ENCODE results near the gene ATG2B. TPM values are rescaled to one million over a fixed set of nuclear protein-coding genes. Genes with fewer than 3 reads are reported as not detected.
A peak's percentile ranks its signal among the peaks of the same experiment; 100 is the strongest.

The ATG2B gene, protein sequence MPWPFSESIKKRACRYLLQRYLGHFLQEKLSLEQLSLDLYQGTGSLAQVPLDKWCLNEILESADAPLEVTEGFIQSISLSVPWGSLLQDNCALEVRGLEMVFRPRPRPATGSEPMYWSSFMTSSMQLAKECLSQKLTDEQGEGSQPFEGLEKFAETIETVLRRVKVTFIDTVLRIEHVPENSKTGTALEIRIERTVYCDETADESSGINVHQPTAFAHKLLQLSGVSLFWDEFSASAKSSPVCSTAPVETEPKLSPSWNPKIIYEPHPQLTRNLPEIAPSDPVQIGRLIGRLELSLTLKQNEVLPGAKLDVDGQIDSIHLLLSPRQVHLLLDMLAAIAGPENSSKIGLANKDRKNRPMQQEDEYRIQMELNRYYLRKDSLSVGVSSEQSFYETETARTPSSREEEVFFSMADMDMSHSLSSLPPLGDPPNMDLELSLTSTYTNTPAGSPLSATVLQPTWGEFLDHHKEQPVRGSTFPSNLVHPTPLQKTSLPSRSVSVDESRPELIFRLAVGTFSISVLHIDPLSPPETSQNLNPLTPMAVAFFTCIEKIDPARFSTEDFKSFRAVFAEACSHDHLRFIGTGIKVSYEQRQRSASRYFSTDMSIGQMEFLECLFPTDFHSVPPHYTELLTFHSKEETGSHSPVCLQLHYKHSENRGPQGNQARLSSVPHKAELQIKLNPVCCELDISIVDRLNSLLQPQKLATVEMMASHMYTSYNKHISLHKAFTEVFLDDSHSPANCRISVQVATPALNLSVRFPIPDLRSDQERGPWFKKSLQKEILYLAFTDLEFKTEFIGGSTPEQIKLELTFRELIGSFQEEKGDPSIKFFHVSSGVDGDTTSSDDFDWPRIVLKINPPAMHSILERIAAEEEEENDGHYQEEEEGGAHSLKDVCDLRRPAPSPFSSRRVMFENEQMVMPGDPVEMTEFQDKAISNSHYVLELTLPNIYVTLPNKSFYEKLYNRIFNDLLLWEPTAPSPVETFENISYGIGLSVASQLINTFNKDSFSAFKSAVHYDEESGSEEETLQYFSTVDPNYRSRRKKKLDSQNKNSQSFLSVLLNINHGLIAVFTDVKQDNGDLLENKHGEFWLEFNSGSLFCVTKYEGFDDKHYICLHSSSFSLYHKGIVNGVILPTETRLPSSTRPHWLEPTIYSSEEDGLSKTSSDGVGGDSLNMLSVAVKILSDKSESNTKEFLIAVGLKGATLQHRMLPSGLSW (N-terminal part only)
- 6.9 TPM for polyA plus RNA-seq (2013, experiment 1 of 2)
- polyA plus RNA-seq (2013, experiment 2 of 2) = 7.0 TPM

DNA sequence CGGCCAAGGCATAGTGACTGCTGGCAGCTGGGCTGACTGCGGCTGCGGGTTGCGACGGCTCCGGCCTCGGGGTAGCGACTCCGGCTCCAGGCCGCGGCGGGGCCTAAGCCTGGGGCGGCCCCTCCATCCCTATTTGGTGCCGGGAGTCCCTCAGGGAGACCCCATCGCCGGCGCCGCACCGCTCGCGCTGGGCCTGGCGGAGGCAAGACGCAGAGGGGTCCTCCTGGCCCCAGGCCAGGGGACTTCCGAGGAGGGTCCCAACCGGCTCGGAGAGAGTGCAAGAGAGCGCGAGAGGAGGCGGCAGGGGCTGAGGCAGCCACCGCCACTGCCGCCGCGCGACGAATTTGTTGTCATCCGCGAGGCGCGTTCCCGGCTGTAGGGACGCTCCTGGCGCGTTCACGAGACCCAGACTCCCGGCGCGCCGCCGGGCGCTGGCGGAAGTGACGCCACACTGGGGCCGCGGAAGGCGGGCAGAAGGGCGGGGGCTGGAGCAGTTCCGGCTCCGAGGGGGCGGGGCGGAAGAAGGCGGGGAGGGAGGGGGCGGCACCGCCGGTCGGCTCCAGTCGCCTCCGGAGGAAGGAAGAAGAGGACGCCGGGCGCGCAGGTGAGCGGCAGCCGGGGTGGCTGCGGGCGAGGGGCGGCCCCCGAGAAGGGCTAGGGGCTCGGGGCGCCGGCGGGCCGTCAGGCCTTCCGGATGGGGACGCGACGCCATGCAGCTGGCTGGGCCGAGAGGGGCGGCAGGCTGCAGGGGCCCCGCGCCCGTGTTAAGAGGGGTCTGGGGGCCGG, at the start of gene ATG2B, which contains the start of gene GSKIP:
ATG2B (minus strand) TSS at position 377 of the 786 bp plus-strand sequence; CDS start at position 12, 365 bp downstream.
GSKIP (plus strand) TSS at position 562 of the 786 bp plus-strand sequence. CDS start 18,722 bp downstream, outside the sequence.
- peak within 1 kb of the TSS; percentile 87 for H3K4me2 ChIP-seq (ENCODE audit: insufficient read depth, low read length, poor library complexity, severe bottlenecking)
- peaks cover 3 to 11% of the 10 kb centered on the region in 2 donors for H3K4me1 ChIP-seq (ENCODE audit: control insufficient read depth in 2 of 2, insufficient read depth in 1 of 2, low read depth in 1 of 2, low read length in 2 of 2)
- no peak within 1 kb of the TSS for H3K4ac ChIP-seq (ENCODE audit: low read length)
- peak; percentile 96 for DNase-seq (ENCODE audit: low spot score)
- H3K14ac ChIP-seq (ENCODE audit: low read length) = peak within 1 kb of the TSS; percentile 63
- no peak within 1 kb of the TSS for H2AK5ac ChIP-seq (ENCODE audit: low read depth, low read length)
- H4K8ac ChIP-seq (ENCODE audit: low read depth, low read length) = no peak within 1 kb of the TSS
- peak within 1 kb of the TSS; percentile 84 for H3K27ac ChIP-seq (replicated peaks; ENCODE audit: low read length)
- peaks cover 5% of the 10 kb centered on the region for H3K79me1 ChIP-seq (ENCODE audit: low read depth, low read length)
- H3K4me3 ChIP-seq (ENCODE audit: low read length in 2 of 2) = peak within 1 kb of the TSS; percentile 94 to 98
- H3K27me3 ChIP-seq (ENCODE audit: control insufficient read depth in 3 of 3, insufficient read depth in 3 of 3, low read depth in 1 of 3, low read length in 3 of 3) = no peaks in the 10 kb centered on the region
- H3K9ac ChIP-seq (ENCODE audit: low read depth, low read length, poor library complexity) = peak within 1 kb of the TSS; percentile 89
- H3K36me3 ChIP-seq (replicated peaks in 1 of 2; ENCODE audit: control insufficient read depth in 2 of 2, insufficient read depth in 2 of 2, low read length in 2 of 2) = no peaks in the 10 kb centered on the region
- no peak within 1 kb of the TSS for H2BK120ac ChIP-seq (ENCODE audit: low read depth, low read length)
- H2AFZ ChIP-seq (ENCODE audit: low read length) = peak within 1 kb of the TSS; percentile 99
- no CpG with 5 or more reads among the region's 92 CpGs for WGBS, 2 donors (ENCODE audit: extremely low coverage in 2 of 2, insufficient read length in 2 of 2, insufficient replicate concordance in 1 of 2)
- H3K9me3 ChIP-seq (replicated peaks in 1 of 2; ENCODE audit: control insufficient read depth in 2 of 2, insufficient read depth in 1 of 2, low read depth in 1 of 2, low read length in 2 of 2) = no peaks in the 10 kb centered on the region
- H3K18ac ChIP-seq (ENCODE audit: low read length) = peak within 1 kb of the TSS; percentile 90
- H4K91ac ChIP-seq (ENCODE audit: low read depth, low read length, poor library complexity) = no peak within 1 kb of the TSS
- H2BK5ac ChIP-seq (ENCODE audit: low read length) = peak within 1 kb of the TSS; percentile 89
- no peak within 1 kb of the TSS for H2BK15ac ChIP-seq (ENCODE audit: low read length)
- H2BK12ac ChIP-seq (ENCODE audit: low read length) = no peak within 1 kb of the TSS
- H3K23ac ChIP-seq (ENCODE audit: low read depth, low read length, poor library complexity) = peak within 1 kb of the TSS; percentile 78

GRCh38 chr14:96410119-96410518, 47.0 kb upstream of the ATG2B start:
- Histone ChIP-seq H2BK15ac (ENCODE audit: low read length) (no peak overlapping the region), H3K4me1 (ENCODE audit: control insufficient read depth in 2 of 2, insufficient read depth in 1 of 2, low read depth in 1 of 2, low read length in 2 of 2) (peaks cover 0 to 3% of the 10 kb centered on the region in 2 donors), H3K9ac (ENCODE audit: low read depth, low read length, poor library complexity) (no peak overlapping the region), H3K4me2 (ENCODE audit: insufficient read depth, low read length, poor library complexity, severe bottlenecking) (no peak overlapping the region), H3K4ac (ENCODE audit: low read length) (no peak overlapping the region), H3K18ac (ENCODE audit: low read length) (no peak overlapping the region), H2BK5ac (ENCODE audit: low read length) (no peak overlapping the region), H3K9me3 (replicated peaks in 1 of 2; ENCODE audit: control insufficient read depth in 2 of 2, insufficient read depth in 1 of 2, low read depth in 1 of 2, low read length in 2 of 2) (no peaks in the 10 kb centered on the region), H3K23ac (ENCODE audit: low read depth, low read length, poor library complexity) (no peak overlapping the region), H2AFZ (ENCODE audit: low read length) (no peak overlapping the region), H4K91ac (ENCODE audit: low read depth, low read length, poor library complexity) (no peak overlapping the region), H2AK5ac (ENCODE audit: low read depth, low read length) (no peak overlapping the region), H3K14ac (ENCODE audit: low read length) (no peak overlapping the region), H3K36me3 (replicated peaks in 1 of 2; ENCODE audit: control insufficient read depth in 2 of 2, insufficient read depth in 2 of 2, low read length in 2 of 2) (no peaks in the 10 kb centered on the region), H3K27me3 (ENCODE audit: control insufficient read depth in 3 of 3, insufficient read depth in 3 of 3, low read depth in 1 of 3, low read length in 3 of 3) (peaks cover 0 to 7% (median 0%) of the 10 kb centered on the region in 3 experiments), H3K4me3 (ENCODE audit: low read length in 2 of 2) (no peak overlapping the region), H2BK12ac (ENCODE audit: low read length) (no peak overlapping the region), H3K79me1 (ENCODE audit: low read depth, low read length) (no peaks in the 10 kb centered on the region), H2BK120ac (ENCODE audit: low read depth, low read length) (no peak overlapping the region), H3K27ac (replicated peaks; ENCODE audit: low read length) (no peak overlapping the region), H4K8ac (ENCODE audit: low read depth, low read length) (no peak overlapping the region)
- DNase-seq (ENCODE audit: low spot score) = no peak
- no CpG with 5 or more reads among the region's 4 CpGs for WGBS, 2 donors (ENCODE audit: extremely low coverage in 2 of 2, insufficient read length in 2 of 2, insufficient replicate concordance in 1 of 2)

- DNase-seq (ENCODE audit: low spot score) = no peak
- no CpG with 5 or more reads among the region's 9 CpGs for WGBS, 2 donors (ENCODE audit: extremely low coverage in 2 of 2, insufficient read length in 2 of 2, insufficient replicate concordance in 1 of 2)
These were observed 46.6 kb upstream of the ATG2B start for GRCh38 chr14:96409701-96410100.

More at GRCh38 chr14:96409701-96410100, 46.6 kb upstream of the ATG2B start:
- Histone ChIP-seq H2BK120ac (ENCODE audit: low read depth, low read length) (no peak overlapping the region), H3K14ac (ENCODE audit: low read length) (no peak overlapping the region), H3K4ac (ENCODE audit: low read length) (no peak overlapping the region), H2BK12ac (ENCODE audit: low read length) (no peak overlapping the region), H3K18ac (ENCODE audit: low read length) (no peak overlapping the region), H3K9ac (ENCODE audit: low read depth, low read length, poor library complexity) (no peak overlapping the region), H2BK5ac (ENCODE audit: low read length) (no peak overlapping the region), H3K79me1 (ENCODE audit: low read depth, low read length) (no peaks in the 10 kb centered on the region), H3K4me1 (ENCODE audit: control insufficient read depth in 2 of 2, insufficient read depth in 1 of 2, low read depth in 1 of 2, low read length in 2 of 2) (peaks cover 0 to 3% of the 10 kb centered on the region in 2 donors), H3K23ac (ENCODE audit: low read depth, low read length, poor library complexity) (no peak overlapping the region), H2AK5ac (ENCODE audit: low read depth, low read length) (no peak overlapping the region), H3K27me3 (ENCODE audit: control insufficient read depth in 3 of 3, insufficient read depth in 3 of 3, low read depth in 1 of 3, low read length in 3 of 3) (peaks cover 0 to 7% (median 0%) of the 10 kb centered on the region in 3 experiments), H3K4me2 (ENCODE audit: insufficient read depth, low read length, poor library complexity, severe bottlenecking) (no peak overlapping the region), H3K9me3 (replicated peaks in 1 of 2; ENCODE audit: control insufficient read depth in 2 of 2, insufficient read depth in 1 of 2, low read depth in 1 of 2, low read length in 2 of 2) (no peaks in the 10 kb centered on the region), H4K91ac (ENCODE audit: low read depth, low read length, poor library complexity) (no peak overlapping the region), H3K36me3 (replicated peaks in 1 of 2; ENCODE audit: control insufficient read depth in 2 of 2, insufficient read depth in 2 of 2, low read length in 2 of 2) (no peaks in the 10 kb centered on the region), H3K4me3 (ENCODE audit: low read length in 2 of 2) (no peak overlapping the region), H2BK15ac (ENCODE audit: low read length) (no peak overlapping the region), H4K8ac (ENCODE audit: low read depth, low read length) (no peak overlapping the region), H2AFZ (ENCODE audit: low read length) (no peak overlapping the region), H3K27ac (replicated peaks; ENCODE audit: low read length) (no peak overlapping the region)

Measured in neuronal stem cell (in vitro differentiated cells).